Fibroblast of peridontal ligament (primary cell): ENCODE data around the gene GSN.
A peak's percentile ranks its signal among the peaks of the same experiment; 100 is the strongest.

Source experiments
- DNase-seq: peaks from one replicate; pipeline ENCODE4 v3.0.0-alpha.2; 2010; ENCODE audit errors: extremely low read depth

GSN gene

GRCh38 chr9:121372239-121373010, 104.5 kb downstream of the GSN start:
- DNase-seq = peak; percentile 75

GRCh38 chr9:121373011-121373729, 105.2 kb downstream of the GSN start:
- peak; percentile 92 for DNase-seq

GRCh38 chr9:121376214-121376830, 108.4 kb downstream of the GSN start:
- DNase-seq = peak; percentile 74

- DNase-seq = no peak
Measured at GRCh38 chr9:121380846-121381245, 112.9 kb downstream of the GSN start.
